Trophoblast cell (in vitro differentiated cells and primary cell): ENCODE data around the gene TMEM132E.

ENCODE experiments used
- DNase-seq, 2 donors: peaks; one replicate each; pipeline ENCODE4 v3.0.0-alpha.2; 2016
- H2AFZ ChIP-seq: 2 replicates; pipeline ENCODE4 v1.6.1; 2013; ENCODE audit warnings: low read length, moderate library complexity, mild to moderate bottlenecking; ENCODE audit not compliant: insufficient read depth, poor library complexity
- H2AK5ac ChIP-seq: 2 replicates; pipeline ENCODE4 v1.6.1; 2013; ENCODE audit warnings: mild to moderate bottlenecking, low read length
- H2BK120ac ChIP-seq: 2 replicates; pipeline ENCODE4 v1.6.1; 2013; ENCODE audit warnings: low read length, mild to moderate bottlenecking, moderate library complexity; ENCODE audit not compliant: insufficient read depth, poor library complexity
- H2BK12ac ChIP-seq: 2 replicates; pipeline ENCODE4 v1.6.1; 2013; ENCODE audit warnings: mild to moderate bottlenecking, low read length, moderate library complexity
- H2BK5ac ChIP-seq: 2 replicates; pipeline ENCODE4 v1.6.1; 2013; ENCODE audit warnings: low read length, low read depth, moderate library complexity, mild to moderate bottlenecking; ENCODE audit not compliant: poor library complexity
- H3K14ac ChIP-seq: 2 replicates; pipeline ENCODE4 v1.6.1; 2013; ENCODE audit warnings: mild to moderate bottlenecking, low read length
- H3K18ac ChIP-seq: 2 replicates; pipeline ENCODE4 v1.6.1; 2013; ENCODE audit warnings: mild to moderate bottlenecking, low read length
- H3K23ac ChIP-seq: 2 replicates; pipeline ENCODE4 v1.6.1; 2013; ENCODE audit warnings: low read length
- H3K27ac ChIP-seq: 2 replicates; pipeline ENCODE4 v1.5.1; 2013; ENCODE audit warnings: low read depth, mild to moderate bottlenecking, inconsistent platforms, low read length, moderate library complexity
- H3K27me3 ChIP-seq: 2 replicates; pipeline ENCODE4 v1.6.1; 2013; ENCODE audit warnings: inconsistent platforms, mild to moderate bottlenecking, low read length, moderate library complexity; ENCODE audit not compliant: insufficient read depth
- H3K36me3 ChIP-seq, 2 experiments: 1 replicate in 1 of 2; 2 replicates in 1 of 2; pipeline ENCODE4 v1.6.1; 2013; ENCODE audit warnings: low read length in 2 of 2, mild to moderate bottlenecking in 2 of 2, moderate library complexity in 1 of 2; ENCODE audit not compliant: insufficient read depth in 2 of 2, control insufficient read depth in 1 of 2
- H3K4ac ChIP-seq: 2 replicates; pipeline ENCODE4 v1.6.1; 2013; ENCODE audit warnings: low read depth, mild to moderate bottlenecking, low read length, moderate library complexity
- H3K4me1 ChIP-seq, 2 experiments: 1 replicate in 1 of 2; 2 replicates in 1 of 2; pipeline ENCODE4 v1.6.1; 2013; ENCODE audit warnings: low read length in 2 of 2, mild to moderate bottlenecking in 2 of 2, moderate library complexity in 1 of 2; ENCODE audit not compliant: insufficient read depth in 2 of 2, control insufficient read depth in 1 of 2
- H3K4me2 ChIP-seq: 2 replicates; pipeline ENCODE4 v1.6.1; 2013; ENCODE audit warnings: inconsistent platforms, mild to moderate bottlenecking, low read length, moderate library complexity
- H3K4me3 ChIP-seq: 2 replicates; pipeline ENCODE4 v1.5.1; 2013; ENCODE audit warnings: mild to moderate bottlenecking, low read depth, low read length, inconsistent platforms
- H3K79me1 ChIP-seq: one replicate; pipeline ENCODE4 v1.6.1; 2013; ENCODE audit warnings: low read length
- H3K79me2 ChIP-seq: 2 replicates; pipeline ENCODE4 v1.6.1; 2013; ENCODE audit warnings: low read length, mild to moderate bottlenecking; ENCODE audit not compliant: control insufficient read depth, insufficient read depth, poor library complexity
- H3K9ac ChIP-seq: 2 replicates; pipeline ENCODE4 v1.6.1; 2013; ENCODE audit warnings: mild to moderate bottlenecking, low read length
- H3K9me3 ChIP-seq: 2 replicates; pipeline ENCODE4 v1.6.1; 2013; ENCODE audit warnings: low read depth, mild to moderate bottlenecking, control low read depth, inconsistent platforms, low read length; ENCODE audit not compliant: insufficient read depth
- H4K12ac ChIP-seq: 2 replicates; pipeline ENCODE4 v1.6.1; 2013; ENCODE audit warnings: low read depth, mild to moderate bottlenecking, low read length, moderate library complexity
- H4K8ac ChIP-seq: 2 replicates; pipeline ENCODE4 v1.6.1; 2013; ENCODE audit warnings: low read depth, mild to moderate bottlenecking, low read length, moderate library complexity
- H4K91ac ChIP-seq: one replicate; pipeline ENCODE4 v1.6.1; 2013; ENCODE audit warnings: low read depth, mild to moderate bottlenecking, low read length, moderate library complexity
- WGBS: extraction: QIAGEN DNeasy Blood & Tissue Kit; methylation state at CpG from one replicate; pipeline ENCODE4 v1.1.7; 2013; ENCODE audit warnings: missing lambda C conversion rate; ENCODE audit not compliant: insufficient read length, insufficient coverage; ENCODE audit errors: extremely low coverage; 5-methylcytosine and 5-hydroxymethylcytosine counted together

The TMEM132E gene

DNA sequence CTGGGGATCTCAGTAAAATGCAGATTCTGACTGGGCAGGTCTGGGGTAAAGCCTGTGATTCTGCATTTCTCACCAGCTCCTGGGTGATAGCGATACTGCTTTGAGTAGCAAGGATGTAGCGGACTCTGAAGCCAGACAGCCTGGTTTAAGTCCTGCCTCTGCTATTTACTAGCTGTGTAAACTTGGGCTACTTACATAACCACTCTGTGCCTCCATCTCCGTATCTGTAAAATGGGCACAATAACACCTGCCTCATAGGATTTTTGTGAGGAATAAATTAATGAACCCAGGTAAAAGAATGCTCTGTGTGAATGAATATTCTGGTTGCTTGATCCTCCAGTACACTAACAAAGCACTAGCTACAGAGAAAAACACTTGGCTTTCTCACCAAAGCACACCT lies 54.4 kb downstream of the TMEM132E start:
- H4K8ac ChIP-seq, result no peak overlapping the region
- no peak overlapping the region for H3K9ac ChIP-seq
- H3K27me3 ChIP-seq, result no peaks in the 10 kb centered on the region
- no peak overlapping the region for H3K14ac ChIP-seq
- no peak overlapping the region for H3K27ac ChIP-seq
- no peak for DNase-seq
- H3K9me3 ChIP-seq, result peaks cover 2% of the 10 kb centered on the region
- H3K4ac ChIP-seq, result no peak overlapping the region
- no peak overlapping the region for H3K18ac ChIP-seq
- H2BK12ac ChIP-seq, result no peak overlapping the region
- H3K4me3 ChIP-seq, result no peak overlapping the region
- no peak overlapping the region for H2AFZ ChIP-seq
- no CpG with 5 or more reads among the region's 3 CpGs for WGBS
- no peak overlapping the region for H2BK5ac ChIP-seq
- H4K91ac ChIP-seq, result no peak overlapping the region
- no peak overlapping the region for H3K4me2 ChIP-seq
- no peaks in the 10 kb centered on the region for H3K36me3 ChIP-seq
- no peaks in the 10 kb centered on the region for H3K79me2 ChIP-seq
- no peaks in the 10 kb centered on the region for H3K4me1 ChIP-seq
- no peak overlapping the region for H4K12ac ChIP-seq
- H3K23ac ChIP-seq, result no peak overlapping the region
- H3K79me1 ChIP-seq, result no peaks in the 10 kb centered on the region
- no peak overlapping the region for H2AK5ac ChIP-seq
- no peak overlapping the region for H2BK120ac ChIP-seq

DNA sequence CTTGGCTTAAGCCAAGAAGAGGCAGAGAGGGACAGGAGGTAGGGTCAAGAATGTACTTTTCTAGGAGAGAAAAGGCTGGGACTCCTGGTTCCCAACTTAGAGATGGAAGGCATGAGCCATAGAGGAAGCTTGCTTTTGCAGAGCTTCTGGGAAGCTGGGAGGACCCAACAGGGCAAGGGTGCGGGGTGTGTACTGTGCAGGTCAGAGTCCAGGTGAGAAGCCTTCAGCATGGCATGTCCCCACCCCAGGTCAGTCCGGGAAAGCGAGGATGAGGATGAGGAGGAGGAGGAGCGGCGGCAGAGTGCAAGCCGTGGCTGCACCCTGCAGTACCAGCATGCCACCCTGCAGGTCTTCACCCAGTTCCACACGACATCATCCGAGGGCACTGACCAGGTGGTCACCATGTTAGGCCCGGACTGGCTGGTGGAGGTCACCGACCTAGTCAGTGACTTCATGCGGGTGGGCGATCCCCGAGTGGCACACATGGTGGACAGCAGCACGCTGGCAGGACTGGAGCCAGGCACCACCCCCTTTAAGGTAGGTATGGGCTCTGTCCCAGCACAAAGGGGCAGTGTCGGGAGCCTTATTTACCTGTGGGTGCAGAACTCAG lies 55.3 kb downstream of the TMEM132E start:
- Histone ChIP-seq H3K4me3 (peak overlapping the region; percentile 27), H3K79me1 (no peaks in the 10 kb centered on the region), H2BK12ac (no peak overlapping the region), H3K27ac (no peak overlapping the region), H4K91ac (no peak overlapping the region), H3K4me2 (no peak overlapping the region), H3K18ac (no peak overlapping the region), H4K8ac (no peak overlapping the region), H2AFZ (no peak overlapping the region), H4K12ac (no peak overlapping the region), H3K23ac (no peak overlapping the region), H3K9ac (no peak overlapping the region), H3K4me1 (no peaks in the 10 kb centered on the region), H2BK5ac (no peak overlapping the region), H2AK5ac (no peak overlapping the region), H3K79me2 (no peaks in the 10 kb centered on the region), H3K14ac (no peak overlapping the region), H3K4ac (no peak overlapping the region), H3K36me3 (no peaks in the 10 kb centered on the region), H2BK120ac (no peak overlapping the region), H3K27me3 (no peaks in the 10 kb centered on the region), H3K9me3 (peaks cover 2% of the 10 kb centered on the region)
- DNase-seq, result no peak
- WGBS, result no CpG with 5 or more reads among the region's 15 CpGs

DNA sequence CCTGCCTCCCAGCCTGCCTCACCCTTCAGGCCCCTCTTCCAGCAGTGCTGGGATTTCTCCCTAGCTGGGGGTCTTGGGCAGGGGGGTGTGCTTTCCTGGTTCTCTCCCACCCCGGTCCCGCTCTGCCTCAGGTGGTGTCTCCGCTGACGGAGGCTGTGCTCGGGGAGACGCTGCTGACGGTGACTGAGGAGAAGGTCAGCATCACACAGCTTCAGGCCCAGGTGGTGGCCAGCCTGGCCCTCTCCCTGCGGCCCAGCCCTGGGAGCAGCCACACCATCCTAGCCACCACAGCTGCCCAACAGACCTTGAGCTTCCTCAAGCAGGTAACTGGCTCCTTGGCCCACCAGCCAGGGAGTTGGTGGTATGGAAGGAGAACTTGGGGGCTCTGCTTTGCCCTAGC lies 56.5 kb downstream of the TMEM132E start:
- no peak overlapping the region for H2AK5ac ChIP-seq
- no peak overlapping the region for H3K14ac ChIP-seq
- WGBS, result no CpG with 5 or more reads among the region's 8 CpGs
- H3K27ac ChIP-seq, result no peak overlapping the region
- no peak overlapping the region for H3K9ac ChIP-seq
- H2BK5ac ChIP-seq, result no peak overlapping the region
- H3K4me1 ChIP-seq, result no peaks in the 10 kb centered on the region
- H3K23ac ChIP-seq, result no peak overlapping the region
- H3K9me3 ChIP-seq, result peaks cover 2% of the 10 kb centered on the region
- no peak for DNase-seq
- no peak overlapping the region for H4K8ac ChIP-seq
- no peak overlapping the region for H2BK120ac ChIP-seq
- no peak overlapping the region for H3K18ac ChIP-seq
- H3K36me3 ChIP-seq, result no peaks in the 10 kb centered on the region
- H3K79me2 ChIP-seq, result no peaks in the 10 kb centered on the region
- H3K27me3 ChIP-seq, result no peaks in the 10 kb centered on the region
- no peak overlapping the region for H2AFZ ChIP-seq
- no peak overlapping the region for H4K91ac ChIP-seq
- H3K4me3 ChIP-seq, result no peak overlapping the region
- H3K4me2 ChIP-seq, result no peak overlapping the region
- no peak overlapping the region for H2BK12ac ChIP-seq
- no peak overlapping the region for H4K12ac ChIP-seq
- no peak overlapping the region for H3K4ac ChIP-seq
- H3K79me1 ChIP-seq, result no peaks in the 10 kb centered on the region

DNA sequence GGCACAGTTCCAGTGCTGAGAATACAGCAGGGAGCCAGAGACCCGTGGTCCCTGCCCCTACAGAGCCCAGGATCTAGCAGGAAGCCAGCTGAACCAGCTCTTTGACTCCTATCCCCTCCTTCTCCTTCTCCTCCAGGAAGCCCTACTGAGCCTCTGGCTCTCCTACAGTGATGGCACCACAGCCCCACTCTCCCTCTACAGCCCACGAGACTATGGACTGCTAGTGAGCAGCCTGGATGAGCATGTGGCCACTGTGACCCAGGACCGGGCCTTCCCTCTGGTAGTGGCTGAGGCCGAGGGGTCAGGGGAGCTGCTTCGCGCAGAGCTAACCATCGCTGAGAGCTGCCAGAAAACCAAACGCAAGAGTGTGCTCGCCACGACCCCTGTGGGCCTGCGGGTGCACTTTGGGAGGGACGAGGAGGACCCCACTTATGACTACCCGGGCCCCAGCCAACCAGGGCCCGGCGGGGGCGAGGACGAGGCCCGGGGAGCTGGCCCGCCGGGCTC lies 57.7 kb downstream of the TMEM132E start:
- Histone ChIP-seq H3K27me3 (no peaks in the 10 kb centered on the region), H3K4me3 (no peak overlapping the region), H3K14ac (no peak overlapping the region), H3K9ac (no peak overlapping the region), H4K12ac (no peak overlapping the region), H3K4me2 (no peak overlapping the region), H3K36me3 (no peaks in the 10 kb centered on the region), H2BK12ac (no peak overlapping the region), H3K4me1 (no peaks in the 10 kb centered on the region), H4K8ac (no peak overlapping the region), H3K27ac (no peak overlapping the region), H3K18ac (no peak overlapping the region), H2AK5ac (no peak overlapping the region), H4K91ac (no peak overlapping the region), H3K9me3 (peaks cover 2% of the 10 kb centered on the region), H3K4ac (no peak overlapping the region), H2BK5ac (no peak overlapping the region), H3K79me2 (no peaks in the 10 kb centered on the region), H3K23ac (no peak overlapping the region), H3K79me1 (no peaks in the 10 kb centered on the region), H2AFZ (no peak overlapping the region), H2BK120ac (no peak overlapping the region)
- DNase-seq, result no peak
- no CpG with 5 or more reads among the region's 20 CpGs for WGBS
